ENCODE data around the gene VPS13D.

GRCh38 chr1:12204140-12204539 is 25.7 kb upstream of the VPS13D start:
- TF ChIP-seq CTCF (IDR thresholded peaks at IDR 0.05) (no peak), POLR2A (IDR thresholded peaks at IDR 0.05) (no peak)
